Measurements from ENCODE around the gene ZNFX1.

The ZNFX1 gene

GRCh38 chr20:49276161-49276960, 1.5 kb downstream of the ZNFX1 start:
- Histone ChIP-seq H4K8ac (ENCODE audit: low read depth, low read length) (no peak overlapping the region), H4K12ac (ENCODE audit: low read depth, low read length) (no peak overlapping the region), H3K4me3 (ENCODE audit: low read depth, low read length) (no peak overlapping the region), H2BK120ac (ENCODE audit: insufficient read depth, low read length, poor library complexity) (no peak overlapping the region), H3K14ac (ENCODE audit: low read length) (no peak overlapping the region), H3K27ac (ENCODE audit: low read depth, low read length) (no peak overlapping the region), H3K4me1 (ENCODE audit: control insufficient read depth in 1 of 2, insufficient read depth in 2 of 2, low read length in 2 of 2) (peaks cover 0 to 7% of the 10 kb centered on the region in 2 experiments), H3K27me3 (ENCODE audit: insufficient read depth, low read length) (no peaks in the 10 kb centered on the region), H3K18ac (ENCODE audit: low read length) (no peak overlapping the region), H3K79me1 (ENCODE audit: low read length) (peaks cover 15% of the 10 kb centered on the region), H3K9ac (ENCODE audit: low read length) (no peak overlapping the region), H3K9me3 (ENCODE audit: insufficient read depth, low read depth, low read length) (peaks cover 4% of the 10 kb centered on the region), H3K4me2 (ENCODE audit: low read length) (no peak overlapping the region), H3K79me2 (ENCODE audit: control insufficient read depth, insufficient read depth, low read length, poor library complexity) (peaks cover 26% of the 10 kb centered on the region), H2BK5ac (ENCODE audit: low read depth, low read length, poor library complexity) (no peak overlapping the region), H3K4ac (ENCODE audit: low read depth, low read length) (no peak overlapping the region), H2AFZ (ENCODE audit: insufficient read depth, low read length, poor library complexity) (no peak overlapping the region), H3K36me3 (ENCODE audit: control insufficient read depth in 1 of 2, insufficient read depth in 2 of 2, low read length in 2 of 2) (peaks cover 16 to 23% of the 10 kb centered on the region in 2 experiments), H3K23ac (ENCODE audit: low read length) (no peak overlapping the region), H2AK5ac (ENCODE audit: low read length) (no peak overlapping the region), H2BK12ac (ENCODE audit: low read length) (no peak overlapping the region), H4K91ac (ENCODE audit: low read depth, low read length) (no peak overlapping the region)
- WGBS (ENCODE audit: extremely low coverage, insufficient coverage, insufficient read length) = no CpG with 5 or more reads among the region's 3 CpGs
- DNase-seq = peak; percentile 21 to 43

- no peak overlapping the region for H3K23ac ChIP-seq (ENCODE audit: low read length)
- H4K8ac ChIP-seq (ENCODE audit: low read depth, low read length) = no peak overlapping the region
- no CpG with 5 or more reads among the region's 2 CpGs for WGBS (ENCODE audit: extremely low coverage, insufficient coverage, insufficient read length)
- H2BK120ac ChIP-seq (ENCODE audit: insufficient read depth, low read length, poor library complexity) = no peak overlapping the region
- H4K91ac ChIP-seq (ENCODE audit: low read depth, low read length) = no peak overlapping the region
- peaks cover 15% of the 10 kb centered on the region for H3K79me1 ChIP-seq (ENCODE audit: low read length)
- no peak overlapping the region for H3K18ac ChIP-seq (ENCODE audit: low read length)
- H3K27me3 ChIP-seq (ENCODE audit: insufficient read depth, low read length) = no peaks in the 10 kb centered on the region
- no peak overlapping the region for H4K12ac ChIP-seq (ENCODE audit: low read depth, low read length)
- no peak overlapping the region for H2AK5ac ChIP-seq (ENCODE audit: low read length)
- no peak overlapping the region for H3K9ac ChIP-seq (ENCODE audit: low read length)
- H3K4me2 ChIP-seq (ENCODE audit: low read length) = no peak overlapping the region
- H2AFZ ChIP-seq (ENCODE audit: insufficient read depth, low read length, poor library complexity) = no peak overlapping the region
- peaks cover 26% of the 10 kb centered on the region for H3K79me2 ChIP-seq (ENCODE audit: control insufficient read depth, insufficient read depth, low read length, poor library complexity)
- no peak overlapping the region for H2BK5ac ChIP-seq (ENCODE audit: low read depth, low read length, poor library complexity)
- H3K27ac ChIP-seq (ENCODE audit: low read depth, low read length) = no peak overlapping the region
- H3K14ac ChIP-seq (ENCODE audit: low read length) = no peak overlapping the region
- H3K4me1 ChIP-seq (ENCODE audit: control insufficient read depth in 1 of 2, insufficient read depth in 2 of 2, low read length in 2 of 2) = peaks cover 0 to 5% of the 10 kb centered on the region in 2 experiments
- H3K4me3 ChIP-seq (ENCODE audit: low read depth, low read length) = no peak overlapping the region
- no peak overlapping the region for H3K4ac ChIP-seq (ENCODE audit: low read depth, low read length)
- H3K9me3 ChIP-seq (ENCODE audit: insufficient read depth, low read depth, low read length) = peaks cover 2% of the 10 kb centered on the region
- peaks cover 19 to 23% of the 10 kb centered on the region in 2 experiments for H3K36me3 ChIP-seq (ENCODE audit: control insufficient read depth in 1 of 2, insufficient read depth in 2 of 2, low read length in 2 of 2)
- no peak overlapping the region for H2BK12ac ChIP-seq (ENCODE audit: low read length)
- DNase-seq = peak in 1 of 2 donors; percentile 37
These were observed 2.2 kb downstream of the ZNFX1 start for GRCh38 chr20:49275636-49276035.

GRCh38 chr20:49275216-49275615, 2.6 kb downstream of the ZNFX1 start:
- Histone ChIP-seq H2BK120ac (ENCODE audit: insufficient read depth, low read length, poor library complexity) (no peak overlapping the region), H3K4me3 (ENCODE audit: low read depth, low read length) (no peak overlapping the region), H3K4me1 (ENCODE audit: control insufficient read depth in 1 of 2, insufficient read depth in 2 of 2, low read length in 2 of 2) (peaks cover 0 to 5% of the 10 kb centered on the region in 2 experiments), H3K18ac (ENCODE audit: low read length) (no peak overlapping the region), H3K14ac (ENCODE audit: low read length) (no peak overlapping the region), H2BK5ac (ENCODE audit: low read depth, low read length, poor library complexity) (no peak overlapping the region), H3K79me2 (ENCODE audit: control insufficient read depth, insufficient read depth, low read length, poor library complexity) (peaks cover 24% of the 10 kb centered on the region), H3K27ac (ENCODE audit: low read depth, low read length) (no peak overlapping the region), H3K79me1 (ENCODE audit: low read length) (peaks cover 15% of the 10 kb centered on the region), H3K9me3 (ENCODE audit: insufficient read depth, low read depth, low read length) (no peaks in the 10 kb centered on the region), H3K36me3 (ENCODE audit: control insufficient read depth in 1 of 2, insufficient read depth in 2 of 2, low read length in 2 of 2) (peaks cover 19 to 23% of the 10 kb centered on the region in 2 experiments), H2BK12ac (ENCODE audit: low read length) (no peak overlapping the region), H3K4ac (ENCODE audit: low read depth, low read length) (no peak overlapping the region), H2AFZ (ENCODE audit: insufficient read depth, low read length, poor library complexity) (no peak overlapping the region), H4K12ac (ENCODE audit: low read depth, low read length) (no peak overlapping the region), H3K23ac (ENCODE audit: low read length) (no peak overlapping the region), H3K27me3 (ENCODE audit: insufficient read depth, low read length) (no peaks in the 10 kb centered on the region), H4K91ac (ENCODE audit: low read depth, low read length) (no peak overlapping the region), H3K9ac (ENCODE audit: low read length) (no peak overlapping the region), H4K8ac (ENCODE audit: low read depth, low read length) (no peak overlapping the region), H3K4me2 (ENCODE audit: low read length) (no peak overlapping the region), H2AK5ac (ENCODE audit: low read length) (no peak overlapping the region)
- no peak for DNase-seq
- no CpG with 5 or more reads among the region's 4 CpGs for WGBS (ENCODE audit: extremely low coverage, insufficient coverage, insufficient read length)

GRCh38 chr20:49273696-49274277, 4.1 kb downstream of the ZNFX1 start:
- no peak overlapping the region for H4K8ac ChIP-seq (ENCODE audit: low read depth, low read length)
- peaks cover 13% of the 10 kb centered on the region for H3K79me1 ChIP-seq (ENCODE audit: low read length)
- no peak overlapping the region for H3K14ac ChIP-seq (ENCODE audit: low read length)
- H3K79me2 ChIP-seq (ENCODE audit: control insufficient read depth, insufficient read depth, low read length, poor library complexity) = peaks cover 12% of the 10 kb centered on the region
- no peak overlapping the region for H3K18ac ChIP-seq (ENCODE audit: low read length)
- no peak overlapping the region for H2BK120ac ChIP-seq (ENCODE audit: insufficient read depth, low read length, poor library complexity)
- DNase-seq = no peak
- no peak overlapping the region for H3K23ac ChIP-seq (ENCODE audit: low read length)
- no peak overlapping the region for H3K4me2 ChIP-seq (ENCODE audit: low read length)
- no peak overlapping the region for H3K9ac ChIP-seq (ENCODE audit: low read length)
- H3K9me3 ChIP-seq (ENCODE audit: insufficient read depth, low read depth, low read length) = no peaks in the 10 kb centered on the region
- H3K27me3 ChIP-seq (ENCODE audit: insufficient read depth, low read length) = no peaks in the 10 kb centered on the region
- no peak overlapping the region for H4K91ac ChIP-seq (ENCODE audit: low read depth, low read length)
- peaks cover 17 to 27% of the 10 kb centered on the region in 2 experiments for H3K36me3 ChIP-seq (ENCODE audit: control insufficient read depth in 1 of 2, insufficient read depth in 2 of 2, low read length in 2 of 2)
- H4K12ac ChIP-seq (ENCODE audit: low read depth, low read length) = no peak overlapping the region
- no CpG with 5 or more reads among the region's 8 CpGs for WGBS (ENCODE audit: extremely low coverage, insufficient coverage, insufficient read length)
- H2BK12ac ChIP-seq (ENCODE audit: low read length) = no peak overlapping the region
- peaks cover 0 to 2% of the 10 kb centered on the region in 2 experiments for H3K4me1 ChIP-seq (ENCODE audit: control insufficient read depth in 1 of 2, insufficient read depth in 2 of 2, low read length in 2 of 2)
- no peak overlapping the region for H3K4ac ChIP-seq (ENCODE audit: low read depth, low read length)
- H2BK5ac ChIP-seq (ENCODE audit: low read depth, low read length, poor library complexity) = no peak overlapping the region
- H2AFZ ChIP-seq (ENCODE audit: insufficient read depth, low read length, poor library complexity) = no peak overlapping the region
- H2AK5ac ChIP-seq (ENCODE audit: low read length) = no peak overlapping the region
- no peak overlapping the region for H3K4me3 ChIP-seq (ENCODE audit: low read depth, low read length)
- H3K27ac ChIP-seq (ENCODE audit: low read depth, low read length) = no peak overlapping the region

Data from trophoblast cell (in vitro differentiated cells and primary cell).